DND-41 (cell line): ENCODE data around the gene CNNM2.

Experiments
- CTCF ChIP-seq: IDR thresholded peaks from 2 replicates; pipeline ENCODE4 v1.5.1; 2012; ENCODE audit warnings: borderline replicate concordance, low read length, moderate library complexity, mild to moderate bottlenecking; ENCODE audit not compliant: poor library complexity, severe bottlenecking; ENCODE audit errors: extremely low read depth
- EZH2 ChIP-seq: IDR thresholded peaks from 3 replicates; pipeline ENCODE4 v1.6.1; 2012; ENCODE audit warnings: borderline replicate concordance, low read depth, mild to moderate bottlenecking, moderate library complexity, low read length, inconsistent platforms; ENCODE audit not compliant: severe bottlenecking

GRCh38 chr10:103078676-103079075, 160.6 kb downstream of the CNNM2 start:
- no peak for TF ChIP-seq CTCF
- TF ChIP-seq EZH2: no peak
